D721Med (cell line): ENCODE measurements around the gene TNP2.

Experiments
- DNase-seq: peaks from one replicate; pipeline ENCODE4 v3.0.0; 2011; ENCODE audit warnings: low spot score; ENCODE audit not compliant: insufficient read length
- FAIRE-seq: peaks from 2 replicates; lab custom pipeline; 2011; peaks lifted over from hg19 to GRCh38; lab: Jason Lieb, UNC
- TF ChIP-seq, protein P1 (sequence below): IDR thresholded peaks from 2 replicates; pipeline ENCODE4 v1.5.1; 2012; ENCODE audit warnings: mild to moderate bottlenecking, control low read depth; ENCODE audit not compliant: insufficient read depth; ENCODE audit errors: missing control alignments

Gene TNP2

DNA sequence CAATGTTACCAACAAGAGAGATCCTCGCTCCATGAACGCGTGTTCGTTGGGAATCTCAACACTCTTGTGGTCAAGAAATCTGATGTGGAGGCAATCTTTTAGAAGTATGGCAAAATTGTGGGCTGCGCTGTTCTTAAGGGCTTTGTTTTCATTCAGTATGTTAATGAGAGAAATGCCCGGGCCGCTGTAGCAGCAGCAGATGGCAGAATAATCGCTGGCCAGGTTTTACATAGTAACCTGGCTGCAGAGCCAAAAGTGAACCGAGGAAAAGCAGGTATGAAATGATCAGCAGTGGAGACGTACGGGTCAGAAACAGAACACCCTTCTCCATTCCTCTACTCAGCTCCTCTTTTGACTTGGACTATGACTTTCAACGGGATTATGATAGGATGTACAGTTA lies 26.5 kb downstream of the TNP2 start:
- TF ChIP-seq, protein P1, sequence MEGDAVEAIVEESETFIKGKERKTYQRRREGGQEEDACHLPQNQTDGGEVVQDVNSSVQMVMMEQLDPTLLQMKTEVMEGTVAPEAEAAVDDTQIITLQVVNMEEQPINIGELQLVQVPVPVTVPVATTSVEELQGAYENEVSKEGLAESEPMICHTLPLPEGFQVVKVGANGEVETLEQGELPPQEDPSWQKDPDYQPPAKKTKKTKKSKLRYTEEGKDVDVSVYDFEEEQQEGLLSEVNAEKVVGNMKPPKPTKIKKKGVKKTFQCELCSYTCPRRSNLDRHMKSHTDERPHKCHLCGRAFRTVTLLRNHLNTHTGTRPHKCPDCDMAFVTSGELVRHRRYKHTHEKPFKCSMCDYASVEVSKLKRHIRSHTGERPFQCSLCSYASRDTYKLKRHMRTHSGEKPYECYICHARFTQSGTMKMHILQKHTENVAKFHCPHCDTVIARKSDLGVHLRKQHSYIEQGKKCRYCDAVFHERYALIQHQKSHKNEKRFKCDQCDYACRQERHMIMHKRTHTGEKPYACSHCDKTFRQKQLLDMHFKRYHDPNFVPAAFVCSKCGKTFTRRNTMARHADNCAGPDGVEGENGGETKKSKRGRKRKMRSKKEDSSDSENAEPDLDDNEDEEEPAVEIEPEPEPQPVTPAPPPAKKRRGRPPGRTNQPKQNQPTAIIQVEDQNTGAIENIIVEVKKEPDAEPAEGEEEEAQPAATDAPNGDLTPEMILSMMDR = no peak
- FAIRE-seq (no peak), DNase-seq (no peak)

DNA sequence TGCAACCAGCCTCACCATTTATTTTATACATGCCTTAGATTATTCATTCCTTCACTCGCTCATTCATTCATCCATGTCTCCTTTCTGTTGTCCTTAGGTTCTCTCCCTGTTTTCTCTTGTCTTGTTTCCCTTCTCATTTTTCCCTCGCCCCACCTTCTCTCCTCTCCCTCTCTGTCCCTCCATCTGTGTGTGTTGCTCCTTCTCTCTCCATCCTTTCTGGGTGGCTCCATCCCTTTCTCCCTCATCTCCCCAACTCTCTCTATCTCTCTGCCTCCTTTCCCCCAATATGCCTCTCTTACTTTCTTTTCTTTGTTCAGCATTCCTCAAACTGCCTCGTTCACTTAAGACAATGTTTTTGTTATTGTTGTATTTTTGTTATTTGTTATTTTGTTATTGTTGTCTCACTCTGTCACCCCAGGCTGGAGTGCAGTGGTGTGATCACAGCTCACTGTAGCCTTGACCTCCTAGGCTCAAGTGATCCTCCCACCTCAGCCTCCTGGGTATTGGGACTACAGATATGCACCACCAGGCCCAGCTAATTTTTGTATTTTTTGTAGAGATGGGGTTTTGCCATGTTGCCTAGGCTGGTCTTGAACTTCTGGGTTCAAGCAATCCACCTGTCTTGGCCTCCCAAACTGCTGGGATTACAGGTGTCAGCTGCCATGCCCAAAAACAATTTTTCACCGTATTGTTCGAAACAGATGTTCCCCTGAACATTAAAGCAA lies 27.5 kb downstream of the TNP2 start:
- FAIRE-seq (no peak), DNase-seq (no peak)
- TF ChIP-seq, protein P1 = no peak

DNA sequence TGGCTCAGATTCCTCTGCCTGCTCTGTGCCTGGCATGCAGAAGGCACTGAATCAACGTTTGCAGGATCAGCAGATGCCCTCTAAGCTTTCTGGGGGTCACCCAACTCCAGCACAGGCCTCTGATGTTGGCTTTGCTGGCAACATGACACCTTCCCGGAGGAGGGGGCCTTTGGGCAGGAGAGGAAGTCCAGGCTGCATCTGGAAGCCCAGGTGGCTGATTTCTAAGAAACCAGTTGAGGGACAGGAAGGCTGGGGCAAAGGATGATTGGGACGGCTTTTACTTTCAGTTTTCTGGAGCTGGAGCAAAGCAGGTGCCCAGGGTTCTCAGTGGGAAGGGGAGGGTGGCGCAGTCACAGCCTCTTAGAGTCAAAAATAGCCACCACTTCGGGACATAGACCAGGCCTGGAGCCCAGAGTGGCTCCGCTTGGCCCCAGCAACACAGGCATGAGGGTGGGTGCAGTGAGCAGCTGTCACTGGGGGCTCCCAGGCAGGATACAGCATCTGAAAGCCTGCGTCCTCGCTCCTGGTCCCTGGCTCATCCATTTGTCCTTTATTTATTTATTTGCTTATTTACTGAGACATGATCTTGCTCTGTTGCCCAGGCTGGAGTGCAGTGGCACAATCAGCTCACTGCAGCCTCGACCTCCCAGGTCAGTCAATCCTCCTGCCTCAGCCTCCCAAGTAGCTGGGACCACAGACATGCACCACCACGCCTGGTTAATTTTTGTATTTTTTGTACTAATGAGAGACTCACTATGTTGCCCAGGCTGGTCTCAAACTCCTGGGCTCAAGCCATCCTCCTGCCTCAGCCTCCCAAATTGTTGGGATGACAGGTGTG lies 28.3 kb downstream of the TNP2 start:
- FAIRE-seq (no peak), DNase-seq (no peak)
- TF ChIP-seq, protein P1 = no peak

DNA sequence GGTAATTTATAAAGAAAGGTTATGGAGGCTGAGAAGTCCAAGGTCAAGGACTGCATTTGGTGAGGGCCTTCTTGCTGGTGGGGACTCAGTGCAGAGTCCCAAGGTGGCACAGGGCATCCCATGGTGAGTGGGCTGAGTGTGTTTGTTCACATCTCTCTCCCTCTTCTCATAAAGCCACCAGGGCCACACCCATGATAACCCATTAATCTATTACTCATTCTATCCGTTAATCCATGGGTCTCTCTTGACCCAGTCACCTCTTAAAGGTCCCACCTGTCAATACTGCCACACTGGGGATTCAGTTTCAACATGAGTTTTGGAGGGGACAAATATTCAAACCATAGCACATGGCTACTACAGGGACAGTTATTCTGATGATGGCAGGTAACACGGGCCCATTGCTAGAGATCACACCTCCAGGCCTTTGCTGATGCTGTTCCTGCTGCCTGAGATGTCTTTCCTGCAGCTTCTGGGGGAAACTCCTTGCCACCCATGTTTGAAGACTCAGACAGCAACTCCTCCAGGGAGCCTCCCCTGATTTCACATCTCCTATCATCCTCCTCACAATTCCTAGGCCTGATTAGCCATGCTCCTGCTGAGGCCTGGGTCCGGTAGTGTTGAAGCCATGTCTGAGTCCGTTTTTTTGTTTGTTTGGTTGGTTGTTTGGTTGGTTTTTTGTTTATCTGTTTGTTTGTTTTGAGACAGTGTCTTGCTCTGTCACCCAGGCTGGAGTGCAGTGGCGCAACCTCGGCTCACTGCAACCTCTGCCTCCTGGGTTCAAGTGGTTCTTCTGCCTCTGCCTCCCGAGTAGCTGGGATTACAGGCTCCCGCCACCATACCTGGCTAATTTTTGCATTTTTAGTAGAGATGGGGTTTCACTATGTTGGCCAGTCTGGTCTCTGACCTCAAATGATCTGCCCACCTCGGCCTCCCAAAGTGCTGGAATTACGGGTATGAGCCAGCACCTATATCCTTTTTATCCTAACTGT lies 29.2 kb downstream of the TNP2 start:
- TF ChIP-seq, protein P1 = no peak
- FAIRE-seq (no peak), DNase-seq (no peak)

DNA sequence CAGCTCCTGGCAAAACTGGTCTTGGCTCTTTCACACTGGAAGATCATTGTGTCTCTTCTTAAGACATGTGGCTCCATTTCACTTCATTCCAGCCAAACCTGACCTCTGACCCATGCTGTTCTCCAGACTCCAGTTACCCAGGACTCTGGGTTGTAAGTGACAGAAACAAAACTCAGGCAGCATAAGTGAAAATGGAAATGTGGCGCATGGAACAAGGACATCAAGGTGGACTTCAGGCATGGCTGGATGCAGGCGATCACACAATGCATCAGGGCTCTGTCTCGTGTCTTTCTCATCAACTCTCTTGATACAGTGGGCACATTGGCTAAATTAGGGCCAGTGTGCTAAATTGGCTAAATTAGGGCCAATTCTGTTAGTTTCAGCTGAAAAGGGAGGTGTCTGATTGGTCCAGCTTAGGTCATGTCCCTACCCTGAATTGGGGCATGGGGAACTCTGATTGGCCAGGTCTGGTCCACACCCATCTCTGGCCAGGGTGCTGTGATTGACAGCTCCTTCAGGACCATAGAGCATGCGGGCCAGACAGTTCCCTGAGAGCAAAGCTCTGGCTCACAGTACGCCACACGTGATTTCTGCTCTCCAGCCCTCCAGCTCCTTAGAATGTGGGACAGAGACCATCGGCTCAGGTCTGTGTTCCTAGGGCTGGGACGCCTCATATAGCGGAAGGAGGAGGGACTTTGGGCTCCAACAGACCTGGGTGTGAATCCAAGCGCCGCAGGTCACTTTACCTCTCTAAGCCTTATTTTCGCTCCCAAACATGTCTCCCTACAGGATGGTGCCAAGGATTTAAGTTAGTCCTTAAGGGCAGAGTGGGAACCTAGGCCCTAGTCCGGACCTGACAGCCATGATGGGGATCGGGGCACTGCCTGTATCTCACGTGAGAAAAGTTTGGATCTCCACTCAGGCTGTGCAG lies 30.6 kb downstream of the TNP2 start:
- FAIRE-seq (no peak), DNase-seq (no peak)
- TF ChIP-seq, protein P1 = no peak
